ENCODE data around the gene NRAP.
A peak's percentile ranks its signal among the peaks of the same experiment; 100 is the strongest.

The NRAP gene

DNA sequence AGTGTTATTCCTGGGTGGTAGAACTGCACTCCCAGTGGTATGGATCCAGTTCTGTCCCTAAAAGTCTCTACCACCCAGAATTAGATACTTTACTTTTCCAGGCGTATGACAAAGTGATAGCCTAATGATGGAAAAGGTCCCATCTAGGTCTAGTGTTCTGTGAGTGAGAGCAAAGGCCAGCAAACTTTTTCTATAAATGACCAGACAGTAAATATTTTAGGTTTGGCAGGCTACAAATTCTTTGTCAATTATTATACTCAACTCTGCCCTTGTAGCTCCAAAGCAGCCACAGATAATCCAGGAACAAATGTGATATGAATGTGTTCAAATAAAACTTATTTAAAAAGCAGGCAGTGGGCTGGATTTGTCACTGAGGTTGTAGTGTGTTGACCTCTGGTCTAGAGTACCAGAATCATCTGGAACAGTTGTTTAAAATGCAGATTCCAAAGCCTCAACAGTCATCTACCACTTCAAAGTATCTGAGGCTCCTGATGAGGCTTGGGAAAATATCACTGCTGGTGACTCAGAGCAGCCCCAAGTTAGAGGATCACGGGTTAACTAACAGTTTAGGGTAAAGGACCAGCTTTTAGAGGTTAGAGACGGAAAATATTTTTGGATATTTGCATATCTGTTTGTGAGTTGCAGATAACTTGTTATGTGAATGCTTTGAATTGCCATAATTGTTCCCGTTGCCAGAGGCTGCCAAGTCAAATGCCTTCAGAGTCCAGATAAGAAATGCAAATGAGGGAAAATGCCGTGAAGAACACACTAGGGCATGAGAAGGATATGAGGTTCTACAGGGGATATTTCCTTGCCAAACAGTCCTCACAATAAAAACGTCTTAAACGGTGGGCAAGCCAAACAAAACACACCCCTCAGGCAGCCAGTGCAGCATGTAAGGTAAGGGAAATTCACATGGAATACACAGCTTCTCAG, 19.4 kb downstream of the NRAP start:
- TF ChIP-seq, protein P1, sequence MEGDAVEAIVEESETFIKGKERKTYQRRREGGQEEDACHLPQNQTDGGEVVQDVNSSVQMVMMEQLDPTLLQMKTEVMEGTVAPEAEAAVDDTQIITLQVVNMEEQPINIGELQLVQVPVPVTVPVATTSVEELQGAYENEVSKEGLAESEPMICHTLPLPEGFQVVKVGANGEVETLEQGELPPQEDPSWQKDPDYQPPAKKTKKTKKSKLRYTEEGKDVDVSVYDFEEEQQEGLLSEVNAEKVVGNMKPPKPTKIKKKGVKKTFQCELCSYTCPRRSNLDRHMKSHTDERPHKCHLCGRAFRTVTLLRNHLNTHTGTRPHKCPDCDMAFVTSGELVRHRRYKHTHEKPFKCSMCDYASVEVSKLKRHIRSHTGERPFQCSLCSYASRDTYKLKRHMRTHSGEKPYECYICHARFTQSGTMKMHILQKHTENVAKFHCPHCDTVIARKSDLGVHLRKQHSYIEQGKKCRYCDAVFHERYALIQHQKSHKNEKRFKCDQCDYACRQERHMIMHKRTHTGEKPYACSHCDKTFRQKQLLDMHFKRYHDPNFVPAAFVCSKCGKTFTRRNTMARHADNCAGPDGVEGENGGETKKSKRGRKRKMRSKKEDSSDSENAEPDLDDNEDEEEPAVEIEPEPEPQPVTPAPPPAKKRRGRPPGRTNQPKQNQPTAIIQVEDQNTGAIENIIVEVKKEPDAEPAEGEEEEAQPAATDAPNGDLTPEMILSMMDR (IDR thresholded peaks at IDR 0.05; ENCODE audit: low read length, missing control alignments): no peak
- DNase-seq (ENCODE audit: low read depth): peak; percentile 21
- no peak overlapping the region for H3K4me3 ChIP-seq (replicated peaks; ENCODE audit: low read depth, low read length)

DNA sequence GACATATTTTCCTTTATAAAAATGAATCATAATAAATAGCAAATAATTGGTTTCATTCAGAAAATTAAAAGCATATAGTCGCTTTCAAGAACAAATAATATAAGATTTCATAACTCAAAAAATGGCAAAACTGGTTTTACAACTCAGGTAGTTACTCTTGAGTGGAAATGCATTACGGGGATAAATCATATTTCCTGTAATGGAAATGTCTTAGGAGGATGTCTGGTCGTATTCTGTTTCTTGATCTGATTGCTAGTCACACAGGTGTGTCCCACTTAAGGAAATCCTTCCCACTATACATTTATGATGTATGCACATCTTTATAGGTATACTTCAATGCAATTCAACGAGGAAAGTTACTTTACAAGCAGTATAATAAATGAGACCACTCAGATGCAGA, 20.7 kb downstream of the NRAP start:
- H3K4me3 ChIP-seq (replicated peaks; ENCODE audit: low read depth, low read length): no peak overlapping the region
- TF ChIP-seq, protein P1 (IDR thresholded peaks at IDR 0.05; ENCODE audit: low read length, missing control alignments): no peak
- no peak for DNase-seq (ENCODE audit: low read depth)

DNA sequence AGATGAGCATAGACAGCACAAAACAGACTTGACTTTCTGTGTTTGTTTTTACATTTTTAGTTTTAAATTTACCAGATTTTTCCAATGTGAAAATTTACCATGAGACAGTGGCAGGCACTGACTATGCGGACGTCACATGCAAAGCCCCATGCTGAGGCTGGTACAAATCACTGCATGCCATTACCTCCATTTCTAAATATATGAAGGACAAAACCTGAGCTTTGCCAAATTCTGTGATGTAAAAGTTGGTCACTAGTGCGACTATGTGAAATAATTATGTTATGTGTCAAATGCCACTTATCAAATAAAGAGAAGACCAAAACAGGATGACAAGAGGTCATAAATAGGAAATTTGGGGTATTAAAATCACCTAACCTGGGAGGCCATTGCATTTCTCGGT, 22.1 kb downstream of the NRAP start:
- H3K4me3 ChIP-seq (replicated peaks; ENCODE audit: low read depth, low read length): no peak overlapping the region
- TF ChIP-seq, protein P1 (IDR thresholded peaks at IDR 0.05; ENCODE audit: low read length, missing control alignments): no peak
- DNase-seq (ENCODE audit: low read depth): no peak

DNA sequence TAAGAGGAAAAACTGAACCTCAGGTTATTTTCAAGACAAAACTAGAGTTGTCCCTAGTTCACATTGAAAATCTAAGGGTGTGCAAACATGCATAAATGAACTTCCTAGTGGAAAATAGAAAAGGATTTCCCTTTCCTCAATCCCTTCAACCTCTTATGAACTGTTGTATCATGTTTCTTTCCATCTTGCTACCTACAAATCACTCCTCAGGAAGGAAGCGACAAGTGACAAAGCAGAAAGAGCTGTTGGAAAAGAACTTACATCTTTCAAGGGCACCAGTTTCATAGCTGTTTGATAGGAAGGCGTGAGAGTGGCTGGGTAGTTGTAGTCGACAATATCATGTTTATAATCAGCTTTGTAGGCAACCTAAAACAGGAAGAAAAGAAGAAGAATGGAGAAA, 23.9 kb downstream of the NRAP start:
- DNase-seq (ENCODE audit: low read depth): no peak
- TF ChIP-seq, protein P1 (IDR thresholded peaks at IDR 0.05; ENCODE audit: low read length, missing control alignments): no peak

DNA sequence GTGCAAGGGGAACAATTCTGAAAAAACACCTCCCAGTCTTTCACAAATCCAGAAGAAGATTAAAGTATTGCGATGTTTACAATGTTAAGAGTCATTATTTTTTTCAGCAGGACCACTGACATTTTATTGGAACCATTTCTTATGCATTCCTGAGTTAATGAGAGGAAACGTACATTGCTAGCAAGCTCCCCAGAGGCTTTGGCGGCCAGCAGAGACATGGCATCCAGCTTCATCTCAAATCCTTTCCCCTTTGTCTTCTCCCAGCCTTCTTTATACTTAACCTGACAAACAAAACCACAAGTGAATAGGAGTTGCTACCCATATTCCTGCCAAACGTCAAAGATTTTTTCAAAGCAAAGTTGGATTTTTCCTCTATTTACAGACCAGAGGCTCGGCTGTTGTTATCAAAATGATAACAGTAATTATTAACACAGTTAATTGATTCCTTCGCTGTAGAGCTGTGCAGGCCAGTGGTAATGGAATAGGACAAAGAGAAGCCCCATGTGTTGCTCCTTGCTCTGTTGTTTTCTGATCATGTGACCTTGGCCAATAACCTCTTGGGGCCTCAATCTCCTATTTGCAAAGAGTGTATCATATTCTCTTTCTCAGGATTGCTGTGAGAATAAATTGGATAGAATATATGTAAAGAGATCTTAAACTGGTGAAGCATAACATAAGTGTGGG, 32.0 kb downstream of the NRAP start:
- no peak overlapping the region for H3K4me3 ChIP-seq (replicated peaks; ENCODE audit: low read depth, low read length)
- TF ChIP-seq, protein P1 (IDR thresholded peaks at IDR 0.05; ENCODE audit: low read length, missing control alignments): no peak
- no peak for DNase-seq (ENCODE audit: low read depth)

More for the DNA sequence above, 23.9 kb downstream of the NRAP start:
- no peak overlapping the region for H3K4me3 ChIP-seq (replicated peaks; ENCODE audit: low read depth, low read length)

DNA sequence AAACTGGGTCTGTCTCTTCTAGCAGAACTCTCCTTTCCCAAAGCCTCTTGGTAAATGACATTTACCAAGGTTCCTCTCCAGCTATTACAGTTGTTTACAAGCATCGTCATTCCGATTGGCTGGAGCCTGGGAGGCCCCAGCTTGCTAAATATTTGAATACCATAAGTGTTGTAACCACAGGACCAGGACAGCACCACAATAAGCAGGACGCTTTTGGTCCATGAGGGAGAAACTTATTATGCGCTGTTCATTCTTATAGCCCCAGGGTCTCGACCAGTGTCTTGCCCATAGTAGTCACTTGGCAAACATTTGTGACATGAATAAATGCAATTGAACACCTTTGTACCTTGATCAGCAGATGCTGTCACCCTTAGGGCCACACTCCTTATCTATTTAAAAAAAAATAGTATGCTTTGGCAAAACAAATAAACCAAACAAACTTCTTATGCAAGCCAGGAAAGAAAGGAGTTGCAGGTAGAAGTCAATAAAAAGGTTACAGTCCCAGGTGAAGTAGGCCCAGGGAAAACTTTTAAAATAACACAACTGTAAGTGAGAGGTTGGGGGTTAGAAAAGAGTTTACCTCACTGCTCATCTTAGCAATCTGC, 32.8 kb downstream of the NRAP start:
- TF ChIP-seq, protein P1 (IDR thresholded peaks at IDR 0.05; ENCODE audit: low read length, missing control alignments): no peak
- no peak overlapping the region for H3K4me3 ChIP-seq (replicated peaks; ENCODE audit: low read depth, low read length)
- DNase-seq (ENCODE audit: low read depth): no peak
